Eye (tissue), 1 donor: ENCODE data around the gene GSDMA.

Experiments
- DNase-seq: peaks from one replicate; pipeline ENCODE4 v3.0.0-alpha.2; 2015

Gene GSDMA

GRCh38 chr17:40023590-40024292 lies 60.9 kb downstream of the GSDMA start:
- DNase-seq, result no peak

- no peak for DNase-seq
These were observed 62.1 kb downstream of the GSDMA start for GRCh38 chr17:40024901-40025300.

- no peak for DNase-seq
These were observed 62.8 kb downstream of the GSDMA start for GRCh38 chr17:40025559-40025958.

- no peak for DNase-seq
These were observed 63.4 kb downstream of the GSDMA start for GRCh38 chr17:40025991-40026815.

GRCh38 chr17:40026816-40027613 lies 64.2 kb downstream of the GSDMA start:
- peak; percentile 91 for DNase-seq
